IMR-90 (cell line): Measurements from ENCODE around the gene PPIB. TPM values are rescaled to one million over a fixed set of nuclear protein-coding genes. Genes with fewer than 3 reads are reported as not detected.

Source experiments
- ATAC-seq: fragments of 200-7000 bp; cut with Tn5 transposase; 2 replicates; pipeline ENCODE4 v1.9.1; 2020; ENCODE audit warnings: low read depth, mild to moderate bottlenecking, moderate library complexity
- BruUV-seq: library from RNA; stranded (reverse); fragments of 400-500 nt; replicated peaks from 2 replicates; lab custom pipeline; 2021; lab: Mats Ljungman, UMichigan
- CTCF ChIA-PET: fragments of 300-600 bp; formaldehyde crosslinking; extraction: SDS; loops from one replicate; lab custom pipeline; 2021; ENCODE audit warnings: antibody characterized with exemption; lab: Yijun Ruan, JAX
- POLR2A ChIA-PET: fragments of 300-600 bp; sonication (Branson Sonifier 250); formaldehyde crosslinking; loops from one replicate; lab custom pipeline; 2022; ENCODE audit warnings: antibody characterized with exemption; ENCODE audit not compliant: unreplicated experiment; lab: Charles Lee
- DNase-seq: peaks from one replicate; pipeline ENCODE4 v3.0.0; 2013
- H2AFZ ChIP-seq: replicated peaks from 2 replicates; pipeline ENCODE3; 2013; ENCODE audit warnings: low read length, mild to moderate bottlenecking; ENCODE audit not compliant: poor library complexity
- H2AK5ac ChIP-seq: 2 replicates; pipeline ENCODE4 v1.6.1; 2013; ENCODE audit warnings: low read depth, low read length, inconsistent platforms
- H2AK9ac ChIP-seq: replicated peaks from 2 replicates; pipeline ENCODE3; 2013; ENCODE audit warnings: mild to moderate bottlenecking, low read depth, low read length, moderate library complexity; ENCODE audit not compliant: poor library complexity
- H2BK120ac ChIP-seq: 2 replicates; pipeline ENCODE4 v1.6.1; 2013; ENCODE audit warnings: low read depth, low read length, inconsistent platforms
- H2BK15ac ChIP-seq: 3 replicates; pipeline ENCODE4 v1.6.1; 2013; ENCODE audit warnings: low read depth, low read length, inconsistent platforms
- H2BK20ac ChIP-seq: 2 replicates; pipeline ENCODE4 v1.6.1; 2013; ENCODE audit warnings: low read depth, mild to moderate bottlenecking, inconsistent platforms, low read length, moderate library complexity
- H2BK5ac ChIP-seq: 2 replicates; pipeline ENCODE4 v1.6.1; 2013; ENCODE audit warnings: mild to moderate bottlenecking, low read depth, low read length, inconsistent platforms; ENCODE audit not compliant: poor library complexity, severe bottlenecking
- H3K14ac ChIP-seq: replicated peaks from 2 replicates; pipeline ENCODE4 v1.6.1; 2013; ENCODE audit warnings: low read depth, low read length, inconsistent platforms
- H3K18ac ChIP-seq: 2 replicates; pipeline ENCODE4 v1.6.1; 2013; ENCODE audit warnings: low read depth, low read length, control low read depth
- H3K23ac ChIP-seq: 2 replicates; pipeline ENCODE4 v1.6.1; 2013; ENCODE audit warnings: low read depth, low read length, inconsistent platforms
- H3K27ac ChIP-seq: 2 replicates; pipeline ENCODE4 v1.5.1; 2013; ENCODE audit warnings: mild to moderate bottlenecking, control low read depth, low read length; ENCODE audit not compliant: insufficient read depth
- H3K27me3 ChIP-seq: 2 replicates; pipeline ENCODE4 v1.6.1; 2013; ENCODE audit warnings: low read length; ENCODE audit not compliant: control insufficient read depth, insufficient read depth
- H3K36me3 ChIP-seq: 2 replicates; pipeline ENCODE4 v1.6.1; 2013; ENCODE audit warnings: low read length, mixed read lengths; ENCODE audit not compliant: control insufficient read depth, insufficient read depth
- H3K4ac ChIP-seq: 2 replicates; pipeline ENCODE4 v1.6.1; 2013; ENCODE audit warnings: low read depth, low read length, inconsistent platforms
- H3K4me1 ChIP-seq: 2 replicates; pipeline ENCODE4 v1.6.1; 2013; ENCODE audit warnings: low read length, mixed read lengths; ENCODE audit not compliant: control insufficient read depth, insufficient read depth
- H3K4me2 ChIP-seq: 2 replicates; pipeline ENCODE4 v1.6.1; 2013; ENCODE audit warnings: low read depth, mild to moderate bottlenecking, control low read depth, low read length, moderate library complexity
- H3K4me3 ChIP-seq: 2 replicates; pipeline ENCODE4 v1.5.1; 2013; ENCODE audit warnings: low read depth, mild to moderate bottlenecking, control low read depth, low read length, moderate library complexity; ENCODE audit not compliant: insufficient read depth
- H3K56ac ChIP-seq: 2 replicates; pipeline ENCODE4 v1.6.1; 2013; ENCODE audit warnings: low read length, inconsistent platforms; ENCODE audit not compliant: insufficient read depth; ENCODE audit errors: extremely low read depth
- H3K79me1 ChIP-seq, 2 experiments: 2 replicates each; pipeline ENCODE4 v1.6.1; 2013; ENCODE audit warnings: low read length in 2 of 2, inconsistent platforms in 1 of 2, low read depth in 1 of 2
- H3K9ac ChIP-seq: 2 replicates; pipeline ENCODE4 v1.6.1; 2013; ENCODE audit warnings: low read depth, low read length, control low read depth
- H3K9me1 ChIP-seq: 2 replicates; pipeline ENCODE4 v1.6.1; 2013; ENCODE audit warnings: low read length, inconsistent platforms; ENCODE audit not compliant: insufficient read depth
- H3K9me3 ChIP-seq: 2 replicates; pipeline ENCODE4 v1.6.1; 2013; ENCODE audit warnings: low read length; ENCODE audit not compliant: control insufficient read depth, insufficient read depth
- H4K20me1 ChIP-seq: 2 replicates; pipeline ENCODE4 v1.6.1; 2013; ENCODE audit warnings: low read length, inconsistent platforms; ENCODE audit not compliant: insufficient read depth
- H4K5ac ChIP-seq: 2 replicates; pipeline ENCODE4 v1.6.1; 2013; ENCODE audit warnings: mild to moderate bottlenecking, low read depth, low read length, control low read depth
- H4K8ac ChIP-seq, 2 experiments: 2 replicates each; pipeline ENCODE4 v1.6.1; 2013; ENCODE audit warnings: low read depth in 2 of 2, low read length in 2 of 2, control low read depth in 1 of 2, inconsistent platforms in 1 of 2
- H4K91ac ChIP-seq: 2 replicates; pipeline ENCODE4 v1.6.1; 2013; ENCODE audit warnings: low read depth, low read length, inconsistent platforms; ENCODE audit not compliant: insufficient read depth
- ELK1 ChIP-seq: fragments of 150-350 bp; IDR thresholded peaks from 2 replicates; pipeline ENCODE4 v1.6.1; 2016; ENCODE audit warnings: low read depth, mild to moderate bottlenecking, low read length, moderate library complexity, borderline replicate concordance
- FOS ChIP-seq: fragments of 150-350 bp; IDR thresholded peaks from 2 replicates; pipeline ENCODE4 v1.6.1; 2016; ENCODE audit warnings: low read depth, low read length
- MAFK ChIP-seq: IDR thresholded peaks from 2 replicates; pipeline ENCODE4 v1.6.1; 2012; ENCODE audit warnings: low read depth, low read length, improper control_type of control experiment
- POLR2A ChIP-seq: IDR thresholded peaks from 2 replicates; pipeline ENCODE4 v1.6.1; 2012; ENCODE audit warnings: mild to moderate bottlenecking, low read depth, low read length
- RFX5 ChIP-seq: IDR thresholded peaks from 2 replicates; pipeline ENCODE4 v1.8.0; 2012; ENCODE audit warnings: low read depth, mild to moderate bottlenecking, low read length, moderate library complexity
- WGBS, 2 experiments: methylation state at CpG; one replicate each; pipeline versions ENCODE4 v1.1.5 to v1.1.7; 2013; ENCODE audit warnings: missing lambda C conversion rate in 2 of 2; ENCODE audit not compliant: insufficient read length in 1 of 2; ENCODE audit errors: extremely low coverage in 2 of 2; 5-methylcytosine and 5-hydroxymethylcytosine counted together
- dilution Hi-C: fragments of 300-500 bp; cut with HindIII; formaldehyde crosslinking; loops from one replicate; pipeline ENCODE4 v1.14.3; 2018; ENCODE audit warnings: low sequenced_read_pairs; ENCODE audit not compliant: unreplicated experiment
- in situ Hi-C: fragments of 300-500 bp; cut with MboI; formaldehyde crosslinking; loops from 3 replicates; pipeline ENCODE4 v1.14.3; 2019; ENCODE audit warnings: low sequenced_read_pairs, inconsistent platforms, mixed read lengths
- intact Hi-C: fragments of 100-400 bp; cut with micrococcal nuclease; formaldehyde crosslinking; loops from 2 replicates; pipeline ENCODE4 v1.10.0; 2022
- polyA plus RNA-seq, 3 experiments: library from polyadenylated mRNA; depleted of rRNA; stranded (reverse); fragments of >200 nt; gene quantifications; 2 replicates each; pipeline ENCODE4 v1.2.3, GENCODE V29; 2012; ENCODE audit warnings: low replicate concordance in 1 of 3
- total RNA-seq: library from RNA; depleted of rRNA; stranded (reverse); fragments of >200 nt; gene quantifications from 2 replicates; pipeline ENCODE4 v1.2.3, GENCODE V29; 2012

PPIB gene
- total and polyA plus RNA-seq, 2 of the 4 experiments (the other 2 are of a cell fraction) = 1,358 to 1,682 TPM

GRCh38 chr15:64133623-64134344 lies 29.0 kb downstream of the PPIB start (continued):
- TF ChIP-seq RFX5 = no peak

- H3K23ac ChIP-seq = no peak overlapping the region
- no peak overlapping the region for H2BK20ac ChIP-seq
- H4K20me1 ChIP-seq = 0 out of 2 replicates have a peak, but pooled peaks cover 5% of the 10 kb centered on the region
- ChIA-PET CTCF (interaction anchor here (0.7 kb wide), 1 partner anchor 22 kb away, joined by 3 read pairs; no protein-coding TSS in a partner anchor), POLR2A (no interaction called here)
- no peaks in the 10 kb centered on the region for H3K27me3 ChIP-seq
- no peak overlapping the region for H2BK5ac ChIP-seq
- no peak overlapping the region for H2BK15ac ChIP-seq
- no peak overlapping the region for H3K56ac ChIP-seq
- DNase-seq = no peak
- H3K27ac ChIP-seq = no peak overlapping the region
- dilution Hi-C loops (no loop called here), intact Hi-C loops (no loop called here), in situ Hi-C loops (no loop called here)
- no peak overlapping the region for H3K9ac ChIP-seq
- no peak for ATAC-seq
- H3K79me1 ChIP-seq = peaks cover 2 to 27% of the 10 kb centered on the region in 2 experiments; a peak in 2 of 4 replicates
- peaks cover 74% of the 10 kb centered on the region for H3K36me3 ChIP-seq
- H2AK9ac ChIP-seq = no peak overlapping the region
- no peak overlapping the region for H4K5ac ChIP-seq
- H3K9me3 ChIP-seq = no peaks in the 10 kb centered on the region
- H4K8ac ChIP-seq = no peak overlapping the region
- H3K4me1 ChIP-seq = no peaks in the 10 kb centered on the region; the same call in 1 of the 2 replicates
- BruUV-seq = no TSS peak
- no CpG with 5 or more reads among the region's 4 CpGs for WGBS, 2 experiments
- H3K9me1 ChIP-seq = peaks cover 22% of the 10 kb centered on the region
- no peak overlapping the region for H3K18ac ChIP-seq
- peak overlapping the region; percentile 58 for H2AFZ ChIP-seq
- H2AK5ac ChIP-seq = no peak overlapping the region
- H3K14ac ChIP-seq = no peak overlapping the region
- no peak overlapping the region for H2BK120ac ChIP-seq
- H4K91ac ChIP-seq = no peak overlapping the region
- H3K4ac ChIP-seq = no peak overlapping the region
- no peak overlapping the region for H3K4me3 ChIP-seq
- no peak overlapping the region for H3K4me2 ChIP-seq
- TF ChIP-seq RFX5 = no peak
- TF ChIP-seq MAFK = no peak
- no peak for TF ChIP-seq POLR2A
- TF ChIP-seq ELK1 = no peak
- TF ChIP-seq FOS = no peak
These were observed 30.6 kb downstream of the PPIB start for GRCh38 chr15:64132217-64132616.
